Right atrium auricular region (tissue), 2 donors: Measurements from ENCODE around the gene DNAJB8. TPM values are rescaled to one million over a fixed set of nuclear protein-coding genes. Genes with fewer than 3 reads are reported as not detected.

Experiments used
- DNase-seq: peaks from one replicate; pipeline ENCODE4 v3.0.0-alpha.2; 2019; ENCODE audit warnings: low spot score
- H3K27ac ChIP-seq, 2 donors: fragments of 200-600 bp; sonication (generic); 1 replicate in 1 of 2; 2 replicates in 1 of 2; pipeline ENCODE4 v1.5.1; 2016 to 2019
- H3K27me3 ChIP-seq, 2 donors: fragments of 200-600 bp; sonication (generic); one replicate each; pipeline versions ENCODE4 v1.5.1 to v1.6.0; 2017 to 2019
- H3K36me3 ChIP-seq: fragments of 200-600 bp; sonication (generic); one replicate; pipeline ENCODE4 v1.5.1; 2016
- H3K4me1 ChIP-seq, 2 donors: fragments of 200-600 bp; sonication (generic); one replicate each; pipeline versions ENCODE4 v1.5.1 to v1.6.0; 2017 to 2019
- H3K4me3 ChIP-seq, 2 donors: fragments of 200-600 bp; sonication (generic); 1 replicate in 1 of 2; 2 replicates in 1 of 2; pipeline ENCODE4 v1.5.1; 2017 to 2019; ENCODE audit warnings: mild to moderate bottlenecking in 1 of 2, moderate library complexity in 1 of 2
- H3K9me3 ChIP-seq, 2 donors: fragments of 200-600 bp; sonication (generic); one replicate each; pipeline ENCODE4 v1.5.1; 2019
- CTCF ChIP-seq, 2 donors: fragments of 200-600 bp; sonication (generic); IDR thresholded peaks; one replicate each; pipeline ENCODE4 v1.5.1; 2019; ENCODE audit warnings: antibody characterized with exemption in 2 of 2
- total RNA-seq, 2 donors: library from RNA; depleted of rRNA; stranded (reverse); fragments of >200 nt; gene quantifications; one replicate each; pipeline ENCODE4 v1.1.0, GENCODE V29; 2016

Gene DNAJB8
- total RNA-seq, 2 donors from 2014 or later: not detected

GRCh38 chr3:128475355-128475754, 8.7 kb upstream of the DNAJB8 start:
- Histone ChIP-seq H3K27ac (no peak overlapping the region), H3K36me3 (no peaks in the 10 kb centered on the region), H3K4me1 (peaks cover 0 to 8% of the 10 kb centered on the region in 2 donors), H3K9me3 (no peaks in the 10 kb centered on the region), H3K27me3 (no peaks in the 10 kb centered on the region), H3K4me3 (no peak overlapping the region)
- TF ChIP-seq CTCF (IDR thresholded peaks at IDR 0.05): no peak
- no peak for DNase-seq

GRCh38 chr3:128473737-128474136, 7.0 kb upstream of the DNAJB8 start:
- no peaks in the 10 kb centered on the region for H3K36me3 ChIP-seq
- H3K4me1 ChIP-seq: no peaks in the 10 kb centered on the region
- H3K9me3 ChIP-seq: no peaks in the 10 kb centered on the region
- DNase-seq: no peak
- H3K27ac ChIP-seq: no peak overlapping the region
- no peaks in the 10 kb centered on the region for H3K27me3 ChIP-seq
- no peak overlapping the region for H3K4me3 ChIP-seq
- TF ChIP-seq CTCF (IDR thresholded peaks at IDR 0.05): no peak

- H3K4me1 ChIP-seq: no peaks in the 10 kb centered on the region
- no peak for TF ChIP-seq CTCF (IDR thresholded peaks at IDR 0.05)
- no peaks in the 10 kb centered on the region for H3K9me3 ChIP-seq
- H3K27me3 ChIP-seq: no peaks in the 10 kb centered on the region
- H3K27ac ChIP-seq: no peak overlapping the region
- no peak overlapping the region for H3K4me3 ChIP-seq
- H3K36me3 ChIP-seq: no peaks in the 10 kb centered on the region
- DNase-seq: no peak
Observed at GRCh38 chr3:128473180-128473519, 6.5 kb upstream of the DNAJB8 start.

- DNase-seq: no peak
- Histone ChIP-seq H3K4me1 (no peaks in the 10 kb centered on the region), H3K27me3 (no peaks in the 10 kb centered on the region), H3K27ac (no peak overlapping the region), H3K4me3 (no peak overlapping the region), H3K9me3 (no peaks in the 10 kb centered on the region), H3K36me3 (no peaks in the 10 kb centered on the region)
- no peak for TF ChIP-seq CTCF (IDR thresholded peaks at IDR 0.05)
Observed at GRCh38 chr3:128472449-128473179, 5.9 kb upstream of the DNAJB8 start.

GRCh38 chr3:128471720-128472119, 5.0 kb upstream of the DNAJB8 start:
- Histone ChIP-seq H3K4me3 (no peak overlapping the region), H3K4me1 (no peaks in the 10 kb centered on the region), H3K27ac (no peak overlapping the region), H3K36me3 (no peaks in the 10 kb centered on the region), H3K9me3 (no peaks in the 10 kb centered on the region), H3K27me3 (no peaks in the 10 kb centered on the region)
- no peak for TF ChIP-seq CTCF (IDR thresholded peaks at IDR 0.05)
- no peak for DNase-seq

GRCh38 chr3:128471110-128471509, 4.4 kb upstream of the DNAJB8 start:
- no peak overlapping the region for H3K27ac ChIP-seq
- H3K4me3 ChIP-seq: no peak overlapping the region
- no peaks in the 10 kb centered on the region for H3K4me1 ChIP-seq
- TF ChIP-seq CTCF (IDR thresholded peaks at IDR 0.05): no peak
- H3K36me3 ChIP-seq: no peaks in the 10 kb centered on the region
- no peak for DNase-seq
- no peaks in the 10 kb centered on the region for H3K9me3 ChIP-seq
- no peaks in the 10 kb centered on the region for H3K27me3 ChIP-seq
